CD4-positive, alpha-beta T cell (primary cell): ENCODE data around the gene HCFC1R1. TPM values are rescaled to one million over a fixed set of nuclear protein-coding genes. Genes with fewer than 3 reads are reported as not detected.

Experiments used
- ATAC-seq: fragments of 200-7000 bp; cut with Tn5 transposase; one replicate; pipeline ENCODE4 v1.10.0; 2022; ENCODE audit warnings: mild to moderate bottlenecking; ENCODE audit not compliant: poor library complexity
- CTCF ChIA-PET: fragments of 350-600 bp; sonication (Branson Sonifier 250); formaldehyde crosslinking; loops from one replicate; lab custom pipeline; 2021; ENCODE audit warnings: antibody characterized with exemption, inconsistent platforms; lab: Charles Lee
- POLR2A ChIA-PET: fragments of 350-600 bp; sonication (Branson Sonifier 250); formaldehyde crosslinking; loops from one replicate; lab custom pipeline; 2021; ENCODE audit warnings: antibody characterized with exemption, inconsistent platforms; lab: Charles Lee
- DNase-seq, 14 experiments: peaks; one replicate each; pipeline ENCODE4 v3.0.0-alpha.2; 2013 to 2020; ENCODE audit warnings: mixed read lengths in 2 of 14
- H3K27ac ChIP-seq, 2 donors: one replicate each; pipeline versions ENCODE4 v1.5.1 to v1.7.0; 2013; ENCODE audit warnings: low read length in 2 of 2, low read depth in 1 of 2, mild to moderate bottlenecking in 1 of 2
- H3K27me3 ChIP-seq, 2 experiments: 1 replicate in 1 of 2; 2 replicates in 1 of 2; pipeline versions ENCODE4 v1.6.1 to v1.7.0; 2013; ENCODE audit warnings: low read length in 2 of 2, control low read depth in 1 of 2, mild to moderate bottlenecking in 1 of 2, moderate library complexity in 1 of 2; ENCODE audit not compliant: insufficient read depth in 2 of 2, control insufficient read depth in 1 of 2
- H3K36me3 ChIP-seq: one replicate; pipeline ENCODE4 v1.6.1; 2013; ENCODE audit warnings: low read length, control low read depth; ENCODE audit not compliant: insufficient read depth
- H3K4me1 ChIP-seq: one replicate; pipeline ENCODE4 v1.6.1; 2013; ENCODE audit warnings: low read length, control low read depth; ENCODE audit not compliant: insufficient read depth
- H3K4me3 ChIP-seq: one replicate; pipeline ENCODE4 v1.5.1; 2013; ENCODE audit warnings: mild to moderate bottlenecking, low read length, moderate library complexity
- H3K9me3 ChIP-seq, 2 experiments: 1 replicate in 1 of 2; 2 replicates in 1 of 2; pipeline versions ENCODE4 v1.6.1 to v1.7.0; 2013; ENCODE audit warnings: low read length in 2 of 2, mild to moderate bottlenecking in 2 of 2, control low read depth in 1 of 2, moderate library complexity in 1 of 2; ENCODE audit not compliant: control insufficient read depth in 1 of 2, insufficient read depth in 1 of 2
- H3K27ac Mint-ChIP-seq: one replicate; pipeline ENCODE4 v1.8.0; 2020; ENCODE audit warnings: mixed read lengths
- H3K27me3 Mint-ChIP-seq: one replicate; pipeline ENCODE4 v1.8.0; 2021; ENCODE audit warnings: mixed read lengths
- H3K36me3 Mint-ChIP-seq: one replicate; pipeline ENCODE4 v1.8.0; 2021; ENCODE audit warnings: low read depth, mixed read lengths
- H3K4me1 Mint-ChIP-seq: one replicate; pipeline ENCODE4 v1.8.0; 2021; ENCODE audit warnings: low read depth, mixed read lengths
- H3K4me3 Mint-ChIP-seq: one replicate; pipeline ENCODE4 v1.8.0; 2020; ENCODE audit warnings: mild to moderate bottlenecking, mixed read lengths
- H3K9me3 Mint-ChIP-seq: one replicate; pipeline ENCODE4 v1.8.0; 2020; ENCODE audit warnings: mixed read lengths
- intact Hi-C, 2 experiments: fragments of 100-400 bp; cut with DNase I in 1 of 2; cut with micrococcal nuclease in 1 of 2; formaldehyde crosslinking; loops; one replicate each; pipeline versions ENCODE4 v1.15.1 to v1.9.0; 2023 to 2025; cut with DNase I, micrococcal nuclease
- total RNA-seq, 174 experiments: library from RNA in 2 of 174; stranded (reverse) in 2 of 174; gene quantifications; one replicate each; pipeline ENCODE4 v1.2.3 and lab custom pipeline; 2021 to 2026
- TF ChIP-seq, protein P1 (sequence below): fragments of 200-600 bp; IDR thresholded peaks from one replicate; pipeline ENCODE4 v1.8.0; 2022; ENCODE audit warnings: antibody characterized with exemption, mild to moderate bottlenecking

The HCFC1R1 gene
- total RNA-seq, 2 experiments from 2014 or later: 8.9 to 11.0 TPM

DNA sequence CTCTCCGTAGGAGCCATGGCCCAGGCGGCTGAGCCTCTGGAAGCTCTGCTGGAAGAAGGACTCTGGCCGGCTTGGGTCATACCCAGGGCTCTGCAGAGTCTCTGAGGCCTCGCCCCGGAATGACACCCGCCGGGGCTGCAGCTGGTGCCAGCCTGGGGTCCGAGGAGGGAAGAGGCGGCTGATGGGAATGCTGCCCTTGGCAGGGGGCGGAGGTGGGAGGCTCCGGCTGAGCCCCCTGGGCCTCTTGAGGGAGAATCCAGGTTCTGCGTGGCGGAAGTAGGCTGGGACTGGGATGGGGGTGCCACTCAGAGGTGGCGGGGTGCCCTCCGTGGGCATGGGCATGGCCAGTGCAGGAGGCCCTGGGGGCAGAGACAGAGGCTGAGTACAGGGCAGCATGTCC is 47.1 kb downstream of the HCFC1R1 start:
- no peaks in the 10 kb centered on the region for H3K36me3 Mint-ChIP-seq
- no peaks in the 10 kb centered on the region for H3K36me3 ChIP-seq
- H3K27me3 Mint-ChIP-seq: no peaks in the 10 kb centered on the region
- ATAC-seq: no peak
- POLR2A ChIA-PET: no interaction called here
- intact Hi-C loops: no loop called here
- no peaks in the 10 kb centered on the region for H3K4me1 Mint-ChIP-seq
- H3K4me3 ChIP-seq: no peak overlapping the region
- TF ChIP-seq, protein P1, sequence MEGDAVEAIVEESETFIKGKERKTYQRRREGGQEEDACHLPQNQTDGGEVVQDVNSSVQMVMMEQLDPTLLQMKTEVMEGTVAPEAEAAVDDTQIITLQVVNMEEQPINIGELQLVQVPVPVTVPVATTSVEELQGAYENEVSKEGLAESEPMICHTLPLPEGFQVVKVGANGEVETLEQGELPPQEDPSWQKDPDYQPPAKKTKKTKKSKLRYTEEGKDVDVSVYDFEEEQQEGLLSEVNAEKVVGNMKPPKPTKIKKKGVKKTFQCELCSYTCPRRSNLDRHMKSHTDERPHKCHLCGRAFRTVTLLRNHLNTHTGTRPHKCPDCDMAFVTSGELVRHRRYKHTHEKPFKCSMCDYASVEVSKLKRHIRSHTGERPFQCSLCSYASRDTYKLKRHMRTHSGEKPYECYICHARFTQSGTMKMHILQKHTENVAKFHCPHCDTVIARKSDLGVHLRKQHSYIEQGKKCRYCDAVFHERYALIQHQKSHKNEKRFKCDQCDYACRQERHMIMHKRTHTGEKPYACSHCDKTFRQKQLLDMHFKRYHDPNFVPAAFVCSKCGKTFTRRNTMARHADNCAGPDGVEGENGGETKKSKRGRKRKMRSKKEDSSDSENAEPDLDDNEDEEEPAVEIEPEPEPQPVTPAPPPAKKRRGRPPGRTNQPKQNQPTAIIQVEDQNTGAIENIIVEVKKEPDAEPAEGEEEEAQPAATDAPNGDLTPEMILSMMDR: no peak
- H3K27ac ChIP-seq: no peak overlapping the region
- peaks cover 0 to 3% of the 10 kb centered on the region in 2 experiments for H3K27me3 ChIP-seq
- no peak overlapping the region for H3K27ac Mint-ChIP-seq
- H3K4me1 ChIP-seq: peaks cover 20% of the 10 kb centered on the region
- peaks cover 0 to 7% of the 10 kb centered on the region in 2 experiments for H3K9me3 ChIP-seq
- no peaks in the 10 kb centered on the region for H3K9me3 Mint-ChIP-seq
- DNase-seq: no peak
- H3K4me3 Mint-ChIP-seq: no peak overlapping the region
- CTCF ChIA-PET: no interaction called here

DNA sequence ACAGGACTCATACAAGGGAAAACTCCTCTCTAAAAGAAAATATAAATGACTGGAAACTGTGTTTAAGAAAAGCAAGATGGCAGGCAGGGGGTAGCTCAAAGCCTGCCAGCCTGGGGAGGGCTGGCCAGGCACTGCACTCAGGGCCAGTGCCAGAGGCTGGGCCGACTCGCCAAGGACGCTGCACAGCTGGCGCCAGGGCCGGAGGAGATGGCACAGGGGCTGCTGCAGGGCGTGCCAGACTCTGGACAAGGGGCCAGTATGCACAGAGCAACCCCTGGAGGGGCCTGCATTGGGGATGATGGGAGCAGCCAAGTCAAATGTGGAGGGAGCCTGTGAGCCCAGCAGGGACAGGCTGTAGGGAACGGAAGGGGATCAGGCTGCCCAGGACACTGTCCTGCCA is 47.5 kb downstream of the HCFC1R1 start:
- Histone ChIP-seq H3K27me3 (peaks cover 0 to 3% of the 10 kb centered on the region in 2 experiments), H3K4me3 (no peak overlapping the region), H3K36me3 (no peaks in the 10 kb centered on the region), H3K27ac (no peak overlapping the region), H3K4me1 (peaks cover 16% of the 10 kb centered on the region), H3K9me3 (peaks cover 0 to 7% of the 10 kb centered on the region in 2 experiments)
- no peak overlapping the region for H3K27ac Mint-ChIP-seq
- TF ChIP-seq, protein P1: no peak
- intact Hi-C loops: no loop called here
- no peaks in the 10 kb centered on the region for H3K4me1 Mint-ChIP-seq
- no peak for ATAC-seq
- H3K36me3 Mint-ChIP-seq: no peaks in the 10 kb centered on the region
- H3K4me3 Mint-ChIP-seq: no peak overlapping the region
- DNase-seq: no peak
- POLR2A ChIA-PET: no interaction called here
- H3K9me3 Mint-ChIP-seq: no peaks in the 10 kb centered on the region
- CTCF ChIA-PET: no interaction called here
- peaks cover under 1% of the 10 kb centered on the region for H3K27me3 Mint-ChIP-seq

DNA sequence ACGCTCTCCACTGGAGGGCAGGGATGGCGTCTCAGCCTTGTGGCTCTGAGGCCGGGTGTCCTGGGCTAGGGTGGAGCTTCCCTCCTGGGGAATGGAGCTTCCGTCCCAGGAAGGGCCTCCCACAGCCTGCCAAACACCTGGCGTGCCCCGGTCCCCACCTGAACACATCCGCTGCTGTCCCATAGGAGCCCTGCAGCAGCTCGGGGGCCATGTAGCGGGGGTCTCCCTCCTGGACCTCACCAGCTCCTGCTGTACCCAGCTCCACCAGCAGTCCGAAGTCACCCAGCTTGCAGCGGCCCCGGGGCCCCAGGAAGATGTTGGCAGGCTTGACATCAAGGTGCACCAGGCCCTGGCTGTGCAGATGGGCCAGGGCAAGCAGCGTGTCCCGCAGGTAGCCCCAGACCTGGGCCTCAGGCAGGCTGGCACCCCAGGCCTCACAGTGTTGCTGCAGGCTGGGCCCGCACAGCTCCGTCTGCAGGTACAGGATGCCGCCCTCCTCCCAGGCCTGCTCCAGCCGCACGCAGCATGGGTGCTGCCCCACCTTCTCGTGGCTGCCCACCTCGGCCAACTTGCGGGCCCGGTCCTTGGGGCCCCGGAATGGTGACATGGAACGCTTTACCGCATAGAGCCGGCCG is 48.5 kb downstream of the HCFC1R1 start:
- H3K36me3 Mint-ChIP-seq: no peaks in the 10 kb centered on the region
- H3K4me1 ChIP-seq: peaks cover 14% of the 10 kb centered on the region
- ChIA-PET POLR2A (no interaction called here), CTCF (no interaction called here)
- H3K27me3 ChIP-seq: peaks cover 0 to 3% of the 10 kb centered on the region in 2 experiments
- no peak overlapping the region for H3K27ac ChIP-seq
- H3K27me3 Mint-ChIP-seq: peaks cover 7% of the 10 kb centered on the region
- intact Hi-C loops: no loop called here
- no peak overlapping the region for H3K4me3 ChIP-seq
- H3K36me3 ChIP-seq: no peaks in the 10 kb centered on the region
- H3K4me3 Mint-ChIP-seq: no peak overlapping the region
- ATAC-seq (no peak), DNase-seq (no peak)
- peaks cover 8% of the 10 kb centered on the region for H3K4me1 Mint-ChIP-seq
- TF ChIP-seq, protein P1: no peak
- peaks cover 0 to 7% of the 10 kb centered on the region in 2 experiments for H3K9me3 ChIP-seq
- no peaks in the 10 kb centered on the region for H3K9me3 Mint-ChIP-seq
- H3K27ac Mint-ChIP-seq: no peak overlapping the region
